Loucy (cell line): ENCODE results near the gene TXNRD1.

ENCODE experiments used
- H2AFZ ChIP-seq: fragments of 200-600 bp; sonication (generic); 2 replicates; pipeline ENCODE4 v1.6.0; 2016; ENCODE audit warnings: antibody characterized with exemption, mild to moderate bottlenecking, low read length, moderate library complexity
- H3F3A ChIP-seq: fragments of 200-600 bp; 2 replicates; pipeline ENCODE4 v1.6.0; 2016; ENCODE audit warnings: antibody characterized with exemption, low read depth, mild to moderate bottlenecking
- H3K27me3 ChIP-seq: fragments of 200-600 bp; sonication (generic); 2 replicates; pipeline ENCODE4 v1.6.1; 2014; ENCODE audit warnings: low read length, mild to moderate bottlenecking; ENCODE audit not compliant: insufficient read depth, poor library complexity, severe bottlenecking
- H3K36me3 ChIP-seq: fragments of 200-600 bp; sonication (generic); 2 replicates; pipeline ENCODE4 v1.6.1; 2016; ENCODE audit warnings: low read length; ENCODE audit not compliant: insufficient read depth
- H3K4me1 ChIP-seq: fragments of 200-600 bp; sonication (generic); 2 replicates; pipeline ENCODE4 v1.5.1; 2014; ENCODE audit warnings: low read length, mild to moderate bottlenecking; ENCODE audit not compliant: insufficient read depth, poor library complexity, severe bottlenecking
- H3K4me2 ChIP-seq: fragments of 200-600 bp; sonication (generic); 2 replicates; pipeline ENCODE4 v1.6.0; 2014; ENCODE audit warnings: antibody characterized with exemption, low read length, low read depth, mild to moderate bottlenecking; ENCODE audit not compliant: poor library complexity, severe bottlenecking
- H3K4me3 ChIP-seq: fragments of 200-600 bp; sonication (generic); 2 replicates; pipeline ENCODE4 v1.5.1; 2014; ENCODE audit warnings: low read length, mild to moderate bottlenecking, mixed read lengths; ENCODE audit not compliant: poor library complexity, severe bottlenecking
- H3K79me2 ChIP-seq: fragments of 200-600 bp; sonication (generic); 2 replicates; pipeline ENCODE4 v1.6.1; 2014; ENCODE audit warnings: low read length; ENCODE audit not compliant: insufficient read depth
- H3K9ac ChIP-seq: fragments of 200-600 bp; sonication (generic); 2 replicates; pipeline ENCODE4 v1.6.0; 2014; ENCODE audit warnings: mild to moderate bottlenecking, low read depth, low read length, moderate library complexity; ENCODE audit not compliant: poor library complexity, severe bottlenecking
- H3K9me2 ChIP-seq: fragments of 200-600 bp; sonication (generic); replicated peaks from 2 replicates; pipeline ENCODE4 v1.6.1; 2016; ENCODE audit warnings: low read depth, low read length, mixed read lengths
- H3K9me3 ChIP-seq: fragments of 200-600 bp; sonication (generic); 2 replicates; pipeline ENCODE4 v1.6.1; 2014; ENCODE audit warnings: mild to moderate bottlenecking, antibody characterized with exemption, low read length, low read depth; ENCODE audit not compliant: insufficient read depth
- H4K20me1 ChIP-seq: fragments of 200-600 bp; sonication (generic); 2 replicates; pipeline ENCODE4 v1.6.0; 2014; ENCODE audit warnings: antibody characterized with exemption, low read length, mild to moderate bottlenecking; ENCODE audit not compliant: insufficient read depth, poor library complexity, severe bottlenecking
- CTCF ChIP-seq: fragments of 200-600 bp; sonication (generic); conservative IDR thresholded peaks from 2 replicates; pipeline ENCODE4 v1.5.1; 2014; ENCODE audit warnings: mild to moderate bottlenecking, antibody characterized with exemption, low read length
- EZH2phosphoT487 ChIP-seq: fragments of 200-600 bp; IDR thresholded peaks from 2 replicates; pipeline ENCODE4 v1.6.1; 2018; ENCODE audit warnings: antibody characterized with exemption, mild to moderate bottlenecking, moderate library complexity, borderline replicate concordance

TXNRD1 gene

GRCh38 chr12:104306376-104306775, 90.8 kb downstream of the TXNRD1 start:
- no peaks in the 10 kb centered on the region for H3K4me1 ChIP-seq
- no peaks in the 10 kb centered on the region for H3K9me2 ChIP-seq

GRCh38 chr12:104306943-104307654, 91.5 kb downstream of the TXNRD1 start:
- peaks cover 34% of the 10 kb centered on the region for H3K36me3 ChIP-seq
- no peak overlapping the region for H3K4me2 ChIP-seq
- no peak overlapping the region for H3K4me3 ChIP-seq
- H3K9me3 ChIP-seq = no peaks in the 10 kb centered on the region
- H2AFZ ChIP-seq = no peak overlapping the region
- TF ChIP-seq CTCF (no peak), EZH2phosphoT487 (no peak)
- no peaks in the 10 kb centered on the region for H3K9me2 ChIP-seq
- H3K4me1 ChIP-seq = no peaks in the 10 kb centered on the region
- no peaks in the 10 kb centered on the region for H3F3A ChIP-seq
- H3K9ac ChIP-seq = no peak overlapping the region
- H3K27me3 ChIP-seq = no peaks in the 10 kb centered on the region
- peaks cover 73% of the 10 kb centered on the region for H4K20me1 ChIP-seq
- H3K79me2 ChIP-seq = peaks cover 83% of the 10 kb centered on the region

More at GRCh38 chr12:104306376-104306775, 90.8 kb downstream of the TXNRD1 start:
- no peaks in the 10 kb centered on the region for H3F3A ChIP-seq
- no peaks in the 10 kb centered on the region for H3K9me3 ChIP-seq
- H3K27me3 ChIP-seq = no peaks in the 10 kb centered on the region
- H3K4me2 ChIP-seq = no peak overlapping the region
- TF ChIP-seq CTCF (no peak), EZH2phosphoT487 (no peak)
- H2AFZ ChIP-seq = no peak overlapping the region
- H4K20me1 ChIP-seq = peaks cover 79% of the 10 kb centered on the region
- H3K9ac ChIP-seq = no peak overlapping the region
- H3K4me3 ChIP-seq = no peak overlapping the region
- H3K36me3 ChIP-seq = peaks cover 34% of the 10 kb centered on the region
- peaks cover 90% of the 10 kb centered on the region for H3K79me2 ChIP-seq

GRCh38 chr12:104307655-104308000, 92.0 kb downstream of the TXNRD1 start:
- Histone ChIP-seq H3K9me3 (no peaks in the 10 kb centered on the region), H3K79me2 (peaks cover 78% of the 10 kb centered on the region), H2AFZ (no peak overlapping the region), H3K4me2 (no peak overlapping the region), H3K9me2 (no peaks in the 10 kb centered on the region), H3K4me3 (no peak overlapping the region), H3K4me1 (no peaks in the 10 kb centered on the region), H3F3A (no peaks in the 10 kb centered on the region), H3K36me3 (peaks cover 39% of the 10 kb centered on the region), H4K20me1 (peaks cover 67% of the 10 kb centered on the region), H3K27me3 (no peaks in the 10 kb centered on the region), H3K9ac (no peak overlapping the region)
- no peak for TF ChIP-seq CTCF
- no peak for TF ChIP-seq EZH2phosphoT487
